ENCODE measurements around the gene EXOSC3. TPM values are rescaled to one million over a fixed set of nuclear protein-coding genes. Genes with fewer than 3 reads are reported as not detected.
"Not testable (repeated sequence)": the region's sequence is repeated elsewhere in the genome, so short reads cannot be mapped to it uniquely, and the experiment has no call there.

Gene EXOSC3
- total RNA-seq, 5 donors from 2014 or later (not counting 1 experiment from before 2014, with no cell fraction given): 40.0 to 64.2 (median 59.2) TPM

GRCh38 chr9:37769306-37769705, 15.6 kb downstream of the EXOSC3 start:
- CTCF ChIA-PET: interaction anchor here in 1 of 2 donors (0.7 kb wide), 1 partner anchor 22 kb away, joined by 3 read pairs; no protein-coding TSS in a partner anchor
- no peak overlapping the region for H3K4me3 Mint-ChIP-seq
- no peak overlapping the region for H3K4me3 ChIP-seq (ENCODE audit: control insufficient read depth in 1 of 2, extremely low read depth in 1 of 2, low read length in 1 of 2)
- H3K9me3 Mint-ChIP-seq: no peaks in the 10 kb centered on the region
- H3K4me1 ChIP-seq (ENCODE audit: control insufficient read depth in 1 of 2, extremely low read depth in 1 of 2, insufficient read depth in 2 of 2, low read length in 2 of 2): no peaks in the 10 kb centered on the region
- 100% methylated on average over 2 of the region's 5 CpGs for WGBS (ENCODE audit: insufficient coverage)
- H3K27me3 Mint-ChIP-seq: no peaks in the 10 kb centered on the region
- ATAC-seq (replicated peaks in 1 of 4) (no peak), DNase-seq (no peak)
- H3K27ac ChIP-seq (ENCODE audit: low read length): no peak overlapping the region
- no peaks in the 10 kb centered on the region for H3K9me3 ChIP-seq
- H3K36me3 ChIP-seq (ENCODE audit: control insufficient read depth in 2 of 2, extremely low read depth in 1 of 2, insufficient read depth in 1 of 2, low read length in 1 of 2): peaks cover 5 to 38% of the 10 kb centered on the region in 2 donors
- POLR2A ChIA-PET: no interaction called here
- no peak overlapping the region for H3K27ac Mint-ChIP-seq
- H3K36me3 Mint-ChIP-seq: peaks cover 54% of the 10 kb centered on the region
- peaks cover 4 to 9% (median 6%) of the 10 kb centered on the region in 3 donors for H3K4me1 Mint-ChIP-seq
- H3K27me3 ChIP-seq (replicated peaks in 1 of 2; ENCODE audit: control insufficient read depth in 2 of 2, extremely low read depth in 1 of 2, insufficient read depth in 2 of 2, low read length in 1 of 2): no peaks in the 10 kb centered on the region

- ATAC-seq (replicated peaks in 1 of 4): not testable (repeated sequence)
- peaks cover 53% of the 10 kb centered on the region for H3K36me3 Mint-ChIP-seq
Observed at GRCh38 chr9:37765263-37765662, 19.6 kb downstream of the EXOSC3 start.

GRCh38 chr9:37761511-37761910, 23.4 kb downstream of the EXOSC3 start:
- CTCF ChIA-PET: no interaction called here
- Histone ChIP-seq H3K27ac (ENCODE audit: low read length) (no peak overlapping the region), H3K4me3 (ENCODE audit: control insufficient read depth in 1 of 2, extremely low read depth in 1 of 2, low read length in 1 of 2) (no peak overlapping the region), H3K27me3 (replicated peaks in 1 of 2; ENCODE audit: control insufficient read depth in 2 of 2, extremely low read depth in 1 of 2, insufficient read depth in 2 of 2, low read length in 1 of 2) (no peaks in the 10 kb centered on the region), H3K4me1 (ENCODE audit: control insufficient read depth in 1 of 2, extremely low read depth in 1 of 2, insufficient read depth in 2 of 2, low read length in 2 of 2) (no peaks in the 10 kb centered on the region), H3K36me3 (ENCODE audit: control insufficient read depth in 2 of 2, extremely low read depth in 1 of 2, insufficient read depth in 1 of 2, low read length in 1 of 2) (peaks cover 0 to 10% of the 10 kb centered on the region in 2 donors), H3K9me3 (no peaks in the 10 kb centered on the region)
- Mint-ChIP-seq H3K4me1 (peaks cover 12 to 19% (median 14%) of the 10 kb centered on the region in 3 donors), H3K9me3 (no peaks in the 10 kb centered on the region), H3K27ac (no peak overlapping the region), H3K36me3 (peaks cover 30% of the 10 kb centered on the region), H3K27me3 (no peaks in the 10 kb centered on the region), H3K4me3 (no peak overlapping the region)
- ATAC-seq (replicated peaks in 1 of 4): no peak
- DNase-seq: no peak
- POLR2A ChIA-PET: no interaction called here
- WGBS (ENCODE audit: insufficient coverage): 90% methylated on average over 1 of the region's 3 CpGs

More at GRCh38 chr9:37765263-37765662, 19.6 kb downstream of the EXOSC3 start:
- CTCF ChIA-PET; H3K27me3 ChIP-seq (replicated peaks in 1 of 2; ENCODE audit: control insufficient read depth in 2 of 2, extremely low read depth in 1 of 2, insufficient read depth in 2 of 2, low read length in 1 of 2); H3K9me3 Mint-ChIP-seq; H3K27ac Mint-ChIP-seq; H3K27me3 Mint-ChIP-seq; H3K4me1 ChIP-seq (ENCODE audit: control insufficient read depth in 1 of 2, extremely low read depth in 1 of 2, insufficient read depth in 2 of 2, low read length in 2 of 2); H3K9me3 ChIP-seq; POLR2A ChIA-PET; DNase-seq; H3K4me3 Mint-ChIP-seq; H3K27ac ChIP-seq (ENCODE audit: low read length); H3K4me3 ChIP-seq (ENCODE audit: control insufficient read depth in 1 of 2, extremely low read depth in 1 of 2, low read length in 1 of 2): not testable (repeated sequence)
- H3K4me1 Mint-ChIP-seq: peaks cover 6 to 10% (median 10%) of the 10 kb centered on the region in 3 donors
- peaks cover 0 to 22% of the 10 kb centered on the region in 2 donors for H3K36me3 ChIP-seq (ENCODE audit: control insufficient read depth in 2 of 2, extremely low read depth in 1 of 2, insufficient read depth in 1 of 2, low read length in 1 of 2)
- WGBS (ENCODE audit: insufficient coverage): no CpG with 5 or more reads among the region's 6 CpGs

DNA sequence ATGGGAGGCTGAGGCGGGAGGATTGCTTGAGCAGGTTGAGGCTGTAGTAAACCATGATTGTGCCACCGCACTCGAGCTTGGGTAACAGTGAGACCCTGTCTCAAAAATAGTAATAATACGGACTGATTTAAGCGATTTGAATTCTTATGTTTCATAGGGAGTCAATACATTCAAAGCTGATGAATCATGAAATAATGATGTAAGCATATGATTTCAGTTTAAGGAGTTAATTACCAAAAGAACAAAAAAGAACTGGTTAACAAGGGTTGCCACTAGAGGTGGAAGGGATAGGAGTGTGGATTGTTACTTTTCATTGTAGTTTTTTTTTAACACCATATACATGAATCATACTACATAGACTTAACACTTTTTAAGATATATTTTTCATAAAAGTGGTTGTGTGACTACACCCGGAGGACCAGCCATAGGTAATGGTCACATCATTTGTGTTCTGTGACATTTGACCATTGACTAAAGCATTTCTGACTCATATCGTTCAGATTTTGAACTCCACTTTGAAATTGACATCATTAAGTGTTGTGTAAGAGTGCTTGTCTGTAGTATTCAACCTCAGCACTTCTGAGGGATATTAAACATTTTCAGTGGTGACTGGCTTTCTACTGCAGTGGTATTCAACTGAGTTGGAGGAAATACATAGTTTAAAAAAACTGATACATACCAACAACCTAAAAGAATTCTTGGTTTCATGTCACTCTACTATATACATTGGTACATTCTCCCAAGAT, 24.3 kb downstream of the EXOSC3 start:
- ChIA-PET CTCF (no interaction called here), POLR2A (interaction anchor here in 1 of 2 donors (0.9 kb wide), 1 partner anchor 58 kb away, joined by 4 read pairs; no protein-coding TSS in a partner anchor)
- H3K27ac ChIP-seq (ENCODE audit: low read length): no peak overlapping the region
- no peak overlapping the region for H3K4me3 Mint-ChIP-seq
- H3K4me1 Mint-ChIP-seq: peaks cover 18 to 24% (median 21%) of the 10 kb centered on the region in 3 donors
- no peaks in the 10 kb centered on the region for H3K9me3 ChIP-seq
- H3K36me3 ChIP-seq (ENCODE audit: control insufficient read depth in 2 of 2, extremely low read depth in 1 of 2, insufficient read depth in 1 of 2, low read length in 1 of 2): peaks cover 0 to 10% of the 10 kb centered on the region in 2 donors
- H3K9me3 Mint-ChIP-seq: no peaks in the 10 kb centered on the region
- H3K27ac Mint-ChIP-seq: peak overlapping the region in 1 of 2 donors; percentile 3
- no peaks in the 10 kb centered on the region for H3K27me3 Mint-ChIP-seq
- no peak for DNase-seq
- no peaks in the 10 kb centered on the region for H3K27me3 ChIP-seq (replicated peaks in 1 of 2; ENCODE audit: control insufficient read depth in 2 of 2, extremely low read depth in 1 of 2, insufficient read depth in 2 of 2, low read length in 1 of 2)
- ATAC-seq (replicated peaks in 1 of 4): no peak
- no peaks in the 10 kb centered on the region for H3K4me1 ChIP-seq (ENCODE audit: control insufficient read depth in 1 of 2, extremely low read depth in 1 of 2, insufficient read depth in 2 of 2, low read length in 2 of 2)
- peaks cover 25% of the 10 kb centered on the region for H3K36me3 Mint-ChIP-seq
- H3K4me3 ChIP-seq (ENCODE audit: control insufficient read depth in 1 of 2, extremely low read depth in 1 of 2, low read length in 1 of 2): no peak overlapping the region
- 100% methylated on average over 1 of the region's 7 CpGs for WGBS (ENCODE audit: insufficient coverage)

DNA sequence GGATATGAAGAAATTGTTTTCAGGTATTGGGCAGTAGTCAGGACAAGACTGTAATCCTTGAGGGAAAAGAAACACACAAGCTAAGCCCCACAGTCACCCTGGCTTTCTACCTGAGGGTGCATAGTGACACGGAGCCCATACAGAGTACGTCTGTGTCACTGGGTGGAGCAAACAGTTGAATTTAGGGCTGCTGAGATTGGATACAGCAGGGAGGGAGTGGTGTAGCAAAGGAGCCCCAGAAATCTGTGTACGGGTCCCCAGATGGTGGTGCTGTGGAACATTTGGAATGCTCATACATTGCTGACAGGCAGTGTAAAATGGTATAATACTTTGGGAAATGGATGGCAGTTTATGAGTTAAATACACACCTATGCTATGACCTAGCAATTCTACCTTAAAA, 26.1 kb downstream of the EXOSC3 start:
- H3K36me3 ChIP-seq (ENCODE audit: control insufficient read depth in 2 of 2, extremely low read depth in 1 of 2, insufficient read depth in 1 of 2, low read length in 1 of 2): peaks cover 0 to 10% of the 10 kb centered on the region in 2 donors
- H3K4me1 ChIP-seq (ENCODE audit: control insufficient read depth in 1 of 2, extremely low read depth in 1 of 2, insufficient read depth in 2 of 2, low read length in 2 of 2): peaks cover 10 to 12% of the 10 kb centered on the region in 2 experiments
- Mint-ChIP-seq H3K4me1 (peaks cover 33 to 40% (median 38%) of the 10 kb centered on the region in 3 donors), H3K9me3 (no peaks in the 10 kb centered on the region), H3K27ac (no peak overlapping the region), H3K4me3 (no peak overlapping the region), H3K27me3 (no peaks in the 10 kb centered on the region), H3K36me3 (peaks cover 10% of the 10 kb centered on the region)
- no peak for ATAC-seq (replicated peaks in 1 of 4)
- no peak for DNase-seq
- H3K27ac ChIP-seq (ENCODE audit: low read length): no peak overlapping the region
- no peak overlapping the region for H3K4me3 ChIP-seq (ENCODE audit: control insufficient read depth in 1 of 2, extremely low read depth in 1 of 2, low read length in 1 of 2)
- no peaks in the 10 kb centered on the region for H3K27me3 ChIP-seq (replicated peaks in 1 of 2; ENCODE audit: control insufficient read depth in 2 of 2, extremely low read depth in 1 of 2, insufficient read depth in 2 of 2, low read length in 1 of 2)
- 100% methylated on average over 2 of the region's 3 CpGs for WGBS (ENCODE audit: insufficient coverage)
- ChIA-PET CTCF (interaction anchor here in 1 of 2 donors (0.7 kb wide), 1 partner anchor 136 kb away, joined by 4 read pairs; no protein-coding TSS in a partner anchor), POLR2A (no interaction called here)
- no peaks in the 10 kb centered on the region for H3K9me3 ChIP-seq

GRCh38 chr9:37753489-37754190, 31.2 kb downstream of the EXOSC3 start, which contains the start of gene TRMT10B:
TRMT10B (plus strand) TSS chr9:37753805; CDS start chr9:37761932, 8,127 bp downstream.
- ChIA-PET CTCF (interaction anchor here in 1 of 2 donors (0.7 kb wide), 2 partner anchors 28 to 37 kb away, joined by 5 to 6 read pairs; no protein-coding TSS in a partner anchor), POLR2A (interaction anchor here in 1 of 2 donors (0.6 kb wide), 1 partner anchor 11 kb away, joined by 3 read pairs; no protein-coding TSS in a partner anchor)
- Mint-ChIP-seq H3K27ac (peak within 1 kb of the TSS; percentile 89 to 90), H3K9me3 (no peaks in the 10 kb centered on the region), H3K4me1 (peaks cover 34 to 45% (median 43%) of the 10 kb centered on the region in 3 donors), H3K4me3 (peak within 1 kb of the TSS; percentile 95 to 97 (median 96)), H3K36me3 (no peaks in the 10 kb centered on the region), H3K27me3 (no peaks in the 10 kb centered on the region)
- peak; percentile 94 to 96 (median 95) for ATAC-seq (replicated peaks in 1 of 4)
- Histone ChIP-seq H3K27me3 (replicated peaks in 1 of 2; ENCODE audit: control insufficient read depth in 2 of 2, extremely low read depth in 1 of 2, insufficient read depth in 2 of 2, low read length in 1 of 2) (no peaks in the 10 kb centered on the region), H3K4me1 (ENCODE audit: control insufficient read depth in 1 of 2, extremely low read depth in 1 of 2, insufficient read depth in 2 of 2, low read length in 2 of 2) (peaks cover 10 to 21% of the 10 kb centered on the region in 2 experiments), H3K36me3 (ENCODE audit: control insufficient read depth in 2 of 2, extremely low read depth in 1 of 2, insufficient read depth in 1 of 2, low read length in 1 of 2) (peaks cover 0 to 4% of the 10 kb centered on the region in 2 donors), H3K9me3 (no peaks in the 10 kb centered on the region), H3K4me3 (ENCODE audit: control insufficient read depth in 1 of 2, extremely low read depth in 1 of 2, low read length in 1 of 2) (peak within 1 kb of the TSS; percentile 77 to 97), H3K27ac (ENCODE audit: low read length) (peak within 1 kb of the TSS; percentile 71)
- DNase-seq: peak; percentile 37 to 82 (median 62)
- 0% methylated on average over 25 of the region's 40 CpGs for WGBS (ENCODE audit: insufficient coverage)
